BE2C (cell line): ENCODE measurements around the gene PGK2.

Source experiments
- DNase-seq: peaks from one replicate; pipeline ENCODE4 v3.0.0-alpha.2; 2020
- H3K27me3 ChIP-seq: fragments of 250-450 bp; sonication (Bioruptor Pico); 2 replicates; pipeline ENCODE4 v1.5.1; 2020; ENCODE audit warnings: mild to moderate bottlenecking
- H3K36me3 ChIP-seq: fragments of 250-450 bp; sonication (Bioruptor Pico); 2 replicates; pipeline ENCODE4 v1.5.1; 2020; ENCODE audit warnings: mild to moderate bottlenecking
- H3K4me1 ChIP-seq: fragments of 250-450 bp; sonication (Bioruptor Pico); 2 replicates; pipeline ENCODE4 v1.5.1; 2020
- H3K4me3 ChIP-seq: 2 replicates; pipeline ENCODE4 v1.5.1; 2011; ENCODE audit warnings: low read depth, low read length
- H3K9me3 ChIP-seq: fragments of 250-450 bp; sonication (Bioruptor Pico); 2 replicates; pipeline ENCODE4 v1.5.1; 2020
- CTCF ChIP-seq: IDR thresholded peaks from 2 replicates; pipeline ENCODE4 v1.5.1; 2012; ENCODE audit warnings: mild to moderate bottlenecking, low read depth, low read length

Gene PGK2

GRCh38 chr6:49764571-49765236, 22.4 kb downstream of the PGK2 start:
- Histone ChIP-seq H3K36me3 (no peaks in the 10 kb centered on the region), H3K4me1 (no peaks in the 10 kb centered on the region), H3K27me3 (no peaks in the 10 kb centered on the region), H3K4me3 (no peak overlapping the region), H3K9me3 (no peaks in the 10 kb centered on the region)
- no peak for TF ChIP-seq CTCF
- DNase-seq, result no peak

- Histone ChIP-seq H3K4me1 (no peaks in the 10 kb centered on the region), H3K27me3 (no peaks in the 10 kb centered on the region), H3K36me3 (no peaks in the 10 kb centered on the region), H3K4me3 (no peak within 1 kb of the TSS), H3K9me3 (no peaks in the 10 kb centered on the region)
- no peak for DNase-seq
- no peak for TF ChIP-seq CTCF
Measured at GRCh38 chr6:49744259-49744658, 42.8 kb downstream of the PGK2 start, which contains the start of gene CRISP3. Gene CRISP3 (minus strand): TSS chr6:49744388. CDS start chr6:49744367, 21 bp downstream.

- H3K27me3 ChIP-seq, result no peaks in the 10 kb centered on the region
- TF ChIP-seq CTCF, result no peak
- no peaks in the 10 kb centered on the region for H3K9me3 ChIP-seq
- DNase-seq, result no peak
- H3K36me3 ChIP-seq, result no peaks in the 10 kb centered on the region
- H3K4me3 ChIP-seq, result no peak overlapping the region
- no peaks in the 10 kb centered on the region for H3K4me1 ChIP-seq
Measured at GRCh38 chr6:49743429-49743828, 43.7 kb downstream of the PGK2 start.

- H3K9me3 ChIP-seq, result no peaks in the 10 kb centered on the region
- H3K4me3 ChIP-seq, result no peak overlapping the region
- H3K36me3 ChIP-seq, result no peaks in the 10 kb centered on the region
- H3K4me1 ChIP-seq, result no peaks in the 10 kb centered on the region
- no peak for DNase-seq
- no peaks in the 10 kb centered on the region for H3K27me3 ChIP-seq
- TF ChIP-seq CTCF, result no peak
Measured at GRCh38 chr6:49739423-49739822, 47.7 kb downstream of the PGK2 start.

GRCh38 chr6:49736017-49736508, 51.0 kb downstream of the PGK2 start:
- H3K4me1 ChIP-seq, result no peaks in the 10 kb centered on the region
- TF ChIP-seq CTCF, result no peak
- H3K27me3 ChIP-seq, result no peaks in the 10 kb centered on the region
- H3K9me3 ChIP-seq, result no peaks in the 10 kb centered on the region
- H3K36me3 ChIP-seq, result no peaks in the 10 kb centered on the region
- no peak overlapping the region for H3K4me3 ChIP-seq
- no peak for DNase-seq
